Dedifferentiated amniotic fluid mesenchymal stem cell (primary cell): ENCODE data around the gene DNPH1.
A peak's percentile ranks its signal among the peaks of the same experiment; 100 is the strongest.

Source experiments
- DNase-seq: peaks from one replicate; pipeline ENCODE4 v3.0.0-alpha.2; 2016; ENCODE audit errors: extremely low spot score

DNPH1 gene

GRCh38 chr6:43263314-43264178 lies 34.3 kb upstream of the DNPH1 start:
- DNase-seq, result peak; percentile 53

GRCh38 chr6:43262780-43263313 lies 33.6 kb upstream of the DNPH1 start:
- DNase-seq, result no peak

GRCh38 chr6:43262000-43262779 lies 32.9 kb upstream of the DNPH1 start:
- DNase-seq, result no peak

- no peak for DNase-seq
These were observed 31.9 kb upstream of the DNPH1 start for GRCh38 chr6:43261198-43261597.

GRCh38 chr6:43260791-43261190 lies 31.5 kb upstream of the DNPH1 start:
- DNase-seq, result no peak

GRCh38 chr6:43258807-43259686 lies 29.8 kb upstream of the DNPH1 start:
- DNase-seq, result no peak

- DNase-seq, result no peak
These were observed 28.9 kb upstream of the DNPH1 start for GRCh38 chr6:43258180-43258579.

GRCh38 chr6:43257367-43258145 lies 28.3 kb upstream of the DNPH1 start:
- DNase-seq, result no peak

- no peak for DNase-seq
These were observed 27.5 kb upstream of the DNPH1 start for GRCh38 chr6:43256670-43257366.

- no peak for DNase-seq
These were observed 26.2 kb upstream of the DNPH1 start for GRCh38 chr6:43255408-43256054.

GRCh38 chr6:43254846-43255245 lies 25.6 kb upstream of the DNPH1 start:
- no peak for DNase-seq

GRCh38 chr6:43254138-43254817 lies 25.0 kb upstream of the DNPH1 start:
- no peak for DNase-seq

GRCh38 chr6:43253401-43253800 lies 24.1 kb upstream of the DNPH1 start:
- DNase-seq, result no peak

GRCh38 chr6:43250992-43251373 lies 21.7 kb upstream of the DNPH1 start:
- DNase-seq, result no peak

- no peak for DNase-seq
These were observed 19.5 kb upstream of the DNPH1 start for GRCh38 chr6:43248791-43249190.

- no peak for DNase-seq
These were observed 18.8 kb upstream of the DNPH1 start for GRCh38 chr6:43248101-43248500.

GRCh38 chr6:43247114-43247999 lies 18.1 kb upstream of the DNPH1 start:
- no peak for DNase-seq
